SW 1271 (cell line): ENCODE data around the gene KRT79.
"Not testable (repeated sequence)": the region's sequence is repeated elsewhere in the genome, so short reads cannot be mapped to it uniquely, and the experiment has no call there.

Experiments
- DNase-seq, 2 experiments: peaks; one replicate each; lab custom pipeline; 2025; lab: John Stamatoyannopoulos, UW

KRT79 gene

GRCh38 chr12:52860102-52860823, 26.2 kb upstream of the KRT79 start:
- DNase-seq, result no peak

- DNase-seq, result no peak
These were observed 23.4 kb upstream of the KRT79 start for GRCh38 chr12:52857500-52857899.

- no peak for DNase-seq
These were observed 22.7 kb upstream of the KRT79 start for GRCh38 chr12:52856787-52857186.

- DNase-seq, result not testable (repeated sequence)
These were observed 22.0 kb upstream of the KRT79 start for GRCh38 chr12:52856077-52856476.

- no peak for DNase-seq
These were observed 17.7 kb upstream of the KRT79 start for GRCh38 chr12:52851787-52852186.

- no peak for DNase-seq
These were observed 16.6 kb upstream of the KRT79 start for GRCh38 chr12:52850681-52851080.

GRCh38 chr12:52849511-52849910, 15.4 kb upstream of the KRT79 start:
- no peak for DNase-seq

- DNase-seq, result no peak
These were observed 14.6 kb upstream of the KRT79 start, which contains the start of gene KRT78 for GRCh38 chr12:52848661-52849255. Gene KRT78, minus strand, starts transcription at chr12:52848994. Its CDS starts 64 bp downstream, at chr12:52848930.

GRCh38 chr12:52847335-52848102, 13.4 kb upstream of the KRT79 start:
- DNase-seq, result no peak

- no peak for DNase-seq
These were observed 12.4 kb upstream of the KRT79 start for GRCh38 chr12:52846356-52846970.

GRCh38 chr12:52845946-52846345, 11.8 kb upstream of the KRT79 start:
- DNase-seq, result no peak

GRCh38 chr12:52844386-52844785, 10.3 kb upstream of the KRT79 start:
- DNase-seq, result no peak

- DNase-seq, result no peak
These were observed 5.5 kb upstream of the KRT79 start for GRCh38 chr12:52839436-52840105.

GRCh38 chr12:52838609-52839435, 4.7 kb upstream of the KRT79 start:
- DNase-seq, result no peak

GRCh38 chr12:52837781-52838608, 3.9 kb upstream of the KRT79 start:
- no peak for DNase-seq

GRCh38 chr12:52837413-52837741, 3.3 kb upstream of the KRT79 start:
- no peak for DNase-seq

GRCh38 chr12:52836491-52837412, 2.6 kb upstream of the KRT79 start:
- DNase-seq, result no peak

GRCh38 chr12:52836042-52836466, 1.9 kb upstream of the KRT79 start:
- no peak for DNase-seq
